Fibroblast of pulmonary artery (primary cell): Measurements from ENCODE around the gene MSLN.
A peak's percentile ranks its signal among the peaks of the same experiment; 100 is the strongest.

Source experiments
- DNase-seq: peaks from one replicate; pipeline ENCODE4 v3.0.0-alpha.2; 2010; ENCODE audit warnings: low read depth
- H3K4me3 ChIP-seq: replicated peaks from 2 replicates; pipeline ENCODE4 v1.5.1; 2011; ENCODE audit warnings: low read depth, mild to moderate bottlenecking, control low read depth, low read length, moderate library complexity
- TF ChIP-seq, protein P1 (sequence below): IDR thresholded peaks from 2 replicates; pipeline ENCODE4 v1.5.1; 2011; ENCODE audit warnings: mild to moderate bottlenecking, control low read depth, low read length, inconsistent platforms; ENCODE audit errors: missing control alignments

MSLN gene

DNA sequence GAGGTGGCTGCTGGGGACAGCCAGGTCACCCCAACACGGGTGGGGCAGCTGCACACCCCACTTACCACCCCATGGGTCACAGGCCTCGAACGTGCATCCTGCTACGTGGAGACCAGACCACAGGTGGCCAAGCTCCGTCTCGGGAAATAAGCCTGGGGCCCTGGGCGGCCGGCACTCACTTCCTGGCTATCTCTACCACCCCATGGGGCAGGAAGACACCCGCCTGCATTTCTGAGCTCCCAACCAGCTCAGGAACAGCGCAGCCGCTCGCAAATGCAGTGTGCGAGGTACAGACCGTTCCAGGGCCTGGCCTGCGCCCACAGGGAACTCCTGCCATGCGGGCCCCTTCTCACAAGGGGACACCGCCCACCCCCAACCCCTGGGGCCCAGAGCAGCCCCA is 44.9 kb downstream of the MSLN start:
- DNase-seq = no peak
- H3K4me3 ChIP-seq = no peak overlapping the region
- TF ChIP-seq, protein P1, sequence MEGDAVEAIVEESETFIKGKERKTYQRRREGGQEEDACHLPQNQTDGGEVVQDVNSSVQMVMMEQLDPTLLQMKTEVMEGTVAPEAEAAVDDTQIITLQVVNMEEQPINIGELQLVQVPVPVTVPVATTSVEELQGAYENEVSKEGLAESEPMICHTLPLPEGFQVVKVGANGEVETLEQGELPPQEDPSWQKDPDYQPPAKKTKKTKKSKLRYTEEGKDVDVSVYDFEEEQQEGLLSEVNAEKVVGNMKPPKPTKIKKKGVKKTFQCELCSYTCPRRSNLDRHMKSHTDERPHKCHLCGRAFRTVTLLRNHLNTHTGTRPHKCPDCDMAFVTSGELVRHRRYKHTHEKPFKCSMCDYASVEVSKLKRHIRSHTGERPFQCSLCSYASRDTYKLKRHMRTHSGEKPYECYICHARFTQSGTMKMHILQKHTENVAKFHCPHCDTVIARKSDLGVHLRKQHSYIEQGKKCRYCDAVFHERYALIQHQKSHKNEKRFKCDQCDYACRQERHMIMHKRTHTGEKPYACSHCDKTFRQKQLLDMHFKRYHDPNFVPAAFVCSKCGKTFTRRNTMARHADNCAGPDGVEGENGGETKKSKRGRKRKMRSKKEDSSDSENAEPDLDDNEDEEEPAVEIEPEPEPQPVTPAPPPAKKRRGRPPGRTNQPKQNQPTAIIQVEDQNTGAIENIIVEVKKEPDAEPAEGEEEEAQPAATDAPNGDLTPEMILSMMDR = no peak

DNA sequence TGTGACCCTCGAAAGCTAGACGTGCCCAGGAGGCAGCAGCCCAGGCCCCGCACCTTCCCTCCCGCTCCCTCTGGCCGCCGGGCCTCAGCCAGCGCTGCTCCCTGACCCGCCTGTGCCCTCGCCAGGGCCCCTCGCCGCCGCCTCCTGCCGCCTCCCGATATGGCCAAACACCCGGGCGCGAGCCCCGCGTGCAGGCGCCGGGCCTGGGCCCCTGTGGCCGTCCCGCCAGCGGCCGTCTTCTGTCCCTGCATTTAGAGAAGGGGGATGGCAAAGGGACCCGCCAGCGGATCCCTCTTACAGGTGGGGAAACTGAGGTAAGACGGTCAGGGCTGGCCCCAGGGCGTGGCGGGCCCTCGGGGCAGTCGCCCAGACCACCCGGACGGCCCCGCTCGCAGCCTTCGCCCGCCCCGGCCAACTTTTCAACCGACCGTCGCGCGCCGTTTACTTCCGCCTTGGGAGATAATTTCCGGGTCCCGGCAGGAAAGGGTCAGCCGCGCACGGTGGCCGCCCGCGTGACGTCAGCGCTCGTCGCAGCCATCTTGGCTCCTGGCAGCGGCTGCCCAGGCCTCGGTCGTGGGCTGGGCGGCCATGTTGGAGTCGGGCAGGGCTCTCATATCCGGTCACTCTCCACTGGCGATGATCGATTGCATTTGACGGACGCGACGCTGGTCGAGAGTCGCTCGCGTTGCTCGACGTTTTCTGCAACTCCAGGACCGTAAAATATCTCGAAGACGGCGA is 47.0 kb downstream of the MSLN start:
- DNase-seq = peak; percentile 91
- TF ChIP-seq, protein P1 = no peak
- H3K4me3 ChIP-seq = peak overlapping the region; percentile 75

- peak overlapping the region; percentile 75 for H3K4me3 ChIP-seq
- TF ChIP-seq, protein P1 = no peak
- no peak for DNase-seq
These were observed 47.5 kb downstream of the MSLN start for GRCh38 chr16:808085-808386.

DNA sequence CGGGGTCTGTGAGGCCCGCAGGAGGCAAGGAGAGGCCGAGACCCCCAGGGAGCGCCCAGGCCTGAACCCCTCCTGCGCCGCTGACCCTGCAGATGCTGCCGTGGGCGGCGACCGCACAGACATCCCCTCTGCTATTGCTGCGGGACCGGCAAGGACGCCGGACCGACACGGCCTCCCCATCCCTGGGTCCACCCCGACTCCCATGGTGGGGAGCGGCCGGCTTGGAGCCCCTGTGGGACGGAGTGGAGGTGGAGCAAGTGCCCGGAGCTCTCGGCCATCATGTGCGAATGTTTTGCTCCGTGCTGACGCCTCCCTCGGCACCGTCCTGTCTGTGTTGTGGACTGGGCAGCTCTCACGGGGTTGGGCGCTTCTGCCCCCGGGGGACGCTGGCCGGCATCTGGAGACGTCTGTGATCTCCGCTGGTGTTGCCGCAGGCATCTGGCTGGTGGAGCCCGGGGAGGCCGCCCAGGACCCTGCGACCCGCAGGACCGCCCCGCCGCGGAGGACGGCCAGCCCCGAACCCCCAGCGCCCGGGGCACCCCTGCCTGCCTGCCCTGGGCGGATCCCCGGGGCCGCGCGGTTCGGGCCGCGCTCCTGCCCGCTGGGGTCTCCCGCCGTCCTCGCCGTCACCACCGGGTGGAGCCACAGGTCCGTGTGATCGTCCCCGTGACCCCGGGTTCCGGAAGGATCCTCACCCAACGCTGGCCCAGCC is 52.8 kb downstream of the MSLN start:
- no peak overlapping the region for H3K4me3 ChIP-seq
- TF ChIP-seq, protein P1 = peak; percentile 41
- DNase-seq = peak; percentile 24

DNA sequence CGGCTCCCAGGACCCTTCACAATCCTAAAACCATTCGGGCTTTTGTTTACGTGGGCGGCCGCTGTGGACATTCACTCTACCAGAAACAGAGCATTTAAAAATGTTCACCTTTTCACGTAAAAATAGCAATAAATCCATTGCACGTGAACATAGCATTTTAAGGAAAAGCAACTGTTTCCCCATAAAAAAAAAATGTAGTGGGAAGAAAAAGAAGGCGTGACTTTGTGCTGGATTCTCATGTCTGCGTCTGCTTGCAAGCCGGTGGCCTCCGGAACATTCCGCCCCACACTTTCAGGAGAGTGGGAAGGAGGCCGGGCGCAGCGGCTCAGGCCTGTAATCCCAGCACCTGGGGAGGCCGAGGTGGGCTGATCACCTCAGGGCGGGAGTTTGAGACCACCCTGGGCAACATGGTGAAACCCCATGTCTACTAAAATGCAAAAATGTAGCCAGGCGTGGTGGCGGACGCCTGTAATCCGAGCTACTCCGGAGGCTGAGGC is 53.4 kb downstream of the MSLN start:
- DNase-seq = no peak
- TF ChIP-seq, protein P1 = no peak
- no peak overlapping the region for H3K4me3 ChIP-seq

DNA sequence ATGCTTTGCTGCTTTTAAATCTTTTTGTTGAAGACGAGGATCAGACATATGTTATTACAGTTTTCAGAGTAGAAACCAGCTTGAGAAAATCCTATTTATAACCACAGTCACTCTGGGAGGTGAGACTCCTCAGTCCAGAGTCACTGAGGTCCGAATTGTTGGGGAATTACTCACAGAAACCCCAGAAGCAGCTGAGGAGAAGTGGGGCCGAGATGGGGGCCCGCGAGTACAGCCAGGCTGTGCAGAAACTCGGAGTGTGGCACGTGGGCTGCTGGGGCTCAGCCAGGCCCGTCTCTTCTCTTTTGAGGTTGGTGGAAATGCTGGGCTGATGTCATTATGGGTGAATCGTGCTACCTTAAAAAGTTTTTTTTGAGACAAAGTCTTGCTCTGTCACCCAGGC is 54.4 kb downstream of the MSLN start:
- H3K4me3 ChIP-seq = no peak overlapping the region
- no peak for DNase-seq
- TF ChIP-seq, protein P1 = no peak

DNA sequence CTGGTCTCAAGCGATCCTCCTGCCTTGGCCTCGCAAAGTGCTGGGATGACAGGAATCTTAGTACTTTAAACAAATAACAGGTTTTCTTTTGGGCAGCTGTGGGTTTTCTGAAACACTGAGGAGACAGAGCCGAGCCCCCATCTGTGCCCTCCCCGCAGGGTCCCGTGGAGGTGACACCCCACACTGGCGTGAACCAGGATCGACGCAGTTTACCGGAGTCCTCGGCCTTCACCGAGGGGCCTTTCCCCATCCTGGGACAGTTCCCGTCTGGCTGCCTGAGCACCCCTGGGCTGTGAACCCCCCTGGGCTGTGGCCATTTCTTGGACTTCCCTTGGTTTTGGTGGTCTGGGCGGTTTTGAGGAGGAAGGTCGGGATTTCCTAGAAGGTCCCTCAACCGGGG is 55.3 kb downstream of the MSLN start:
- TF ChIP-seq, protein P1 = no peak
- no peak overlapping the region for H3K4me3 ChIP-seq
- no peak for DNase-seq
